ENCODE measurements around the gene SNX19. TPM values are rescaled to one million over a fixed set of nuclear protein-coding genes. Genes with fewer than 3 reads are reported as not detected.

Gene SNX19, protein sequence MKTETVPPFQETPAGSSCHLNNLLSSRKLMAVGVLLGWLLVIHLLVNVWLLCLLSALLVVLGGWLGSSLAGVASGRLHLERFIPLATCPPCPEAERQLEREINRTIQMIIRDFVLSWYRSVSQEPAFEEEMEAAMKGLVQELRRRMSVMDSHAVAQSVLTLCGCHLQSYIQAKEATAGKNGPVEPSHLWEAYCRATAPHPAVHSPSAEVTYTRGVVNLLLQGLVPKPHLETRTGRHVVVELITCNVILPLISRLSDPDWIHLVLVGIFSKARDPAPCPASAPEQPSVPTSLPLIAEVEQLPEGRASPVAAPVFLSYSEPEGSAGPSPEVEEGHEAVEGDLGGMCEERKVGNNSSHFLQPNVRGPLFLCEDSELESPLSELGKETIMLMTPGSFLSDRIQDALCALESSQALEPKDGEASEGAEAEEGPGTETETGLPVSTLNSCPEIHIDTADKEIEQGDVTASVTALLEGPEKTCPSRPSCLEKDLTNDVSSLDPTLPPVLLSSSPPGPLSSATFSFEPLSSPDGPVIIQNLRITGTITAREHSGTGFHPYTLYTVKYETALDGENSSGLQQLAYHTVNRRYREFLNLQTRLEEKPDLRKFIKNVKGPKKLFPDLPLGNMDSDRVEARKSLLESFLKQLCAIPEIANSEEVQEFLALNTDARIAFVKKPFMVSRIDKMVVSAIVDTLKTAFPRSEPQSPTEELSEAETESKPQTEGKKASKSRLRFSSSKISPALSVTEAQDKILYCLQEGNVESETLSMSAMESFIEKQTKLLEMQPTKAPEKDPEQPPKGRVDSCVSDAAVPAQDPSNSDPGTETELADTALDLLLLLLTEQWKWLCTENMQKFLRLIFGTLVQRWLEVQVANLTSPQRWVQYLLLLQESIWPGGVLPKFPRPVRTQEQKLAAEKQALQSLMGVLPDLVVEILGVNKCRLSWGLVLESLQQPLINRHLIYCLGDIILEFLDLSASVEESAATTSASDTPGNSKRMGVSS
- 13.4 to 16.3 TPM (median 15.5 TPM) in 5 replicates for total RNA-seq (2022; extraction: Qiagen RNA extraction; ENCODE audit: low read depth)

GRCh38 chr11:130916238-130916855 is at the start of gene SNX19:
SNX19 (minus strand) TSS chr11:130916479; CDS start chr11:130915939, 540 bp downstream.

